Activated naive CD8-positive, alpha-beta T cell (primary cell): ENCODE measurements around the gene PSORS1C2.

Experiments used
- H3K27ac Mint-ChIP-seq: one replicate; pipeline ENCODE4 v1.8.0; 2021; ENCODE audit warnings: mixed read lengths
- H3K27me3 Mint-ChIP-seq: one replicate; pipeline ENCODE4 v1.8.0; 2021; ENCODE audit warnings: mixed read lengths
- H3K36me3 Mint-ChIP-seq: one replicate; pipeline ENCODE4 v1.8.0; 2021; ENCODE audit warnings: mixed read lengths
- H3K4me1 Mint-ChIP-seq: one replicate; pipeline ENCODE4 v1.8.0; 2021; ENCODE audit warnings: low read depth, mixed read lengths
- H3K4me3 Mint-ChIP-seq: one replicate; pipeline ENCODE4 v1.8.0; 2021; ENCODE audit warnings: mild to moderate bottlenecking, mixed read lengths
- H3K9me3 Mint-ChIP-seq: one replicate; pipeline ENCODE4 v1.8.0; 2021; ENCODE audit warnings: low read depth, mixed read lengths

PSORS1C2 gene

DNA sequence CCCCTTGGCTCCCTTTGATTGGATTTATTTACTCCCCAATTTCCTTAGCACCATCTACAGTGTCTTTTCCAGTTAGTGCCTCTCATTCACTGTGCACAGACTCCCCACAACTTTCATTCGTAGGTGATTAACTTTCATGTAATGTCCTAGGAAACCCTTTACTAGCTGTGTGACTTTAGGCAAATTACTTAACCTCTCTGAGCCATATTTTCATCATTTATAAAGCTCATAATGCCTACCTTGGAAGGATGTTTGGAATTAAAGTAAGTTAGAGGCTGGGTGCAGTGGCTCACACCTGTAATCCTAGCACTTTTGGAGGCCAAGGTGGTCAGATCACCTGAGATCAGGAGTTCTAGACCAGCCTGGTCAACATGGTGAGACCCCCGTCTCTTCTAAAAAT lies 46.6 kb downstream of the PSORS1C2 start:
- peak overlapping the region; percentile 50 for H3K27ac Mint-ChIP-seq
- H3K9me3 Mint-ChIP-seq = no peaks in the 10 kb centered on the region
- H3K27me3 Mint-ChIP-seq = no peaks in the 10 kb centered on the region
- no peak overlapping the region for H3K4me3 Mint-ChIP-seq
- no peaks in the 10 kb centered on the region for H3K36me3 Mint-ChIP-seq
- H3K4me1 Mint-ChIP-seq = peaks cover 40% of the 10 kb centered on the region

DNA sequence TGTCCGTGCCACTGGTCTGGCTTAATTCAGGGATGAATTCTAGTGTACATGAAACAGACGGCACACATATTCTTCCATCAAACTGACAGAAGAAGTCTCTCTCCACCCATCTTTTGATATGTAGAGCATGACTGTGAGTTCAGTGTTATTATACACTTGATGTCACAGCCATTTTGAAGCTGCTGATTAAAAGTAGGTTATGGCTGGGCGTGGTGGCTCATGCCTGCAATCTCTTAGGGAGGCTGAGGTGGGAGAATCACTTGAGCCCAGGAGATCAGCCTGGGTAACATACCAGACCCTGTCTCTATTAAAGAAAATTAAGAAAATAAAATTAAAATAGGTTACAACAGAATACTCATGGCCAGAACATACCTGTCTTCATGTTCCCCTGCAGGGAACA lies 47.2 kb downstream of the PSORS1C2 start:
- Mint-ChIP-seq H3K27ac (no peak overlapping the region), H3K27me3 (no peaks in the 10 kb centered on the region), H3K4me3 (no peak overlapping the region), H3K4me1 (peaks cover 41% of the 10 kb centered on the region), H3K36me3 (no peaks in the 10 kb centered on the region), H3K9me3 (no peaks in the 10 kb centered on the region)

DNA sequence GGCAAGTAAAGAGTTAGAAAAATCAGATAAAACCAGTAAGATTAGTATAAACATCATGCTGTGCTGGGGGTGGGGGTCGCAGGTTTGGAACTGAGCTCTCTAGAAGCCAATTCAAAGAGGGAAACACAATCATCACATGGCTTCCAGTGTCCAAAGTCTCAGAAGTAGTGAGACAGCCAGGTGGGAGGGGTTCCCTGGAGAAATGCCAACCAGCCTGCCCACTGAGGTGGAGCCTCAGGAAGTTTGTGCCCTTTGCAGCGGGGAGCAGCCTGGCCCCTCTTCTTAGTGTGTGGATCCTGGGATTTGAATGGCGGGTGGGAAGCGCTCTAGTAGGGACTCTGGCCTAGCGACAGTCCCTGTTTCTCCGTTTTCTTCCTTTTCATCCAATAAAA lies 47.9 kb downstream of the PSORS1C2 start:
- no peak overlapping the region for H3K27ac Mint-ChIP-seq
- H3K4me1 Mint-ChIP-seq = peaks cover 35% of the 10 kb centered on the region
- H3K36me3 Mint-ChIP-seq = no peaks in the 10 kb centered on the region
- H3K9me3 Mint-ChIP-seq = no peaks in the 10 kb centered on the region
- no peaks in the 10 kb centered on the region for H3K27me3 Mint-ChIP-seq
- no peak overlapping the region for H3K4me3 Mint-ChIP-seq

- H3K4me1 Mint-ChIP-seq = peaks cover 30% of the 10 kb centered on the region
- no peaks in the 10 kb centered on the region for H3K36me3 Mint-ChIP-seq
- H3K27ac Mint-ChIP-seq = no peak overlapping the region
- H3K27me3 Mint-ChIP-seq = no peaks in the 10 kb centered on the region
- no peaks in the 10 kb centered on the region for H3K9me3 Mint-ChIP-seq
- no peak overlapping the region for H3K4me3 Mint-ChIP-seq
Measured at GRCh38 chr6:31090275-31090972, 48.4 kb downstream of the PSORS1C2 start.
